Left ventricle myocardium inferior (tissue), 1 donor: ENCODE measurements around the gene BCORL1. TPM values are rescaled to one million over a fixed set of nuclear protein-coding genes. Genes with fewer than 3 reads are reported as not detected.

Source experiments
- DNase-seq: peaks from one replicate; pipeline ENCODE4 v3.0.0-alpha.2; 2020
- H3K27ac ChIP-seq: fragments of 200-600 bp; replicated peaks from 2 replicates; pipeline ENCODE4 v1.8.0; 2021
- H3K27me3 ChIP-seq: fragments of 200-600 bp; 2 replicates; pipeline ENCODE4 v1.8.0; 2021; ENCODE audit warnings: low read depth
- H3K36me3 ChIP-seq: fragments of 200-600 bp; 2 replicates; pipeline ENCODE4 v1.8.0; 2021
- H3K4me1 ChIP-seq: fragments of 200-600 bp; 2 replicates; pipeline ENCODE4 v1.8.0; 2021
- H3K4me3 ChIP-seq: fragments of 200-600 bp; 2 replicates; pipeline ENCODE4 v1.8.0; 2021; ENCODE audit warnings: mild to moderate bottlenecking, moderate library complexity
- H3K9me3 ChIP-seq: fragments of 200-600 bp; replicated peaks from 2 replicates; pipeline ENCODE4 v1.8.0; 2021
- intact Hi-C: fragments of 100-400 bp; cut with micrococcal nuclease; formaldehyde crosslinking; loops from one replicate; pipeline ENCODE4 v1.11.0; 2022
- total RNA-seq: library from RNA; stranded (reverse); fragmentation: NEBNext Ultra II Directional; extraction: Animal tissue kit (Norgen Biotek cat#: 25700); gene quantifications from one replicate; pipeline ENCODE4 v1.2.1, GENCODE V29; 2021
- TF ChIP-seq, protein P1 (sequence below): fragments of 200-600 bp; IDR thresholded peaks from 2 replicates; pipeline ENCODE4 v1.8.0; 2021; ENCODE audit warnings: antibody characterized with exemption, mild to moderate bottlenecking, borderline replicate concordance
- donor health status: DM: no; HTN: yes; CAD: no; lungs with severe emphysema.

Gene BCORL1
- total RNA-seq, 1 donor from 2014 or later, result 8.2 TPM

DNA sequence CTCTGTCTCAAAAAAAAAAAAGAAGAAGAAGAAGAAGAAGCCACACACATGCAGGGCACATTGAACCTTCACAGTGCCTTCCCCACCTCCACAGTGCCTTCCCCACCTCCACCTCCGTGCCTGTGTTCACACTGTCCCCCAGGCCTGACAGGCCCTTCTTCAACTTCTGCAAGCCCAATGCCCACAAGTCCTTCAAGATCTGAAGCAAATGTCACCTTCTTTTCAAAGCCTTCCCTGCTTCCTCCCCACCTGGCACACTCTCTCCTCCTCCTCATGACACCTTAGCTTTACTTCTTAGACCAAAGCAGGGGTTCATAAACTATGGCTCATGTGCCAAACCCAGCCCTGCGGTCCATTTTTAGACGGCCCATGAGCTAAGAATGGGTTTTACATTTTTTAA is 107.9 kb downstream of the BCORL1 start:
- no peak for DNase-seq
- TF ChIP-seq, protein P1, sequence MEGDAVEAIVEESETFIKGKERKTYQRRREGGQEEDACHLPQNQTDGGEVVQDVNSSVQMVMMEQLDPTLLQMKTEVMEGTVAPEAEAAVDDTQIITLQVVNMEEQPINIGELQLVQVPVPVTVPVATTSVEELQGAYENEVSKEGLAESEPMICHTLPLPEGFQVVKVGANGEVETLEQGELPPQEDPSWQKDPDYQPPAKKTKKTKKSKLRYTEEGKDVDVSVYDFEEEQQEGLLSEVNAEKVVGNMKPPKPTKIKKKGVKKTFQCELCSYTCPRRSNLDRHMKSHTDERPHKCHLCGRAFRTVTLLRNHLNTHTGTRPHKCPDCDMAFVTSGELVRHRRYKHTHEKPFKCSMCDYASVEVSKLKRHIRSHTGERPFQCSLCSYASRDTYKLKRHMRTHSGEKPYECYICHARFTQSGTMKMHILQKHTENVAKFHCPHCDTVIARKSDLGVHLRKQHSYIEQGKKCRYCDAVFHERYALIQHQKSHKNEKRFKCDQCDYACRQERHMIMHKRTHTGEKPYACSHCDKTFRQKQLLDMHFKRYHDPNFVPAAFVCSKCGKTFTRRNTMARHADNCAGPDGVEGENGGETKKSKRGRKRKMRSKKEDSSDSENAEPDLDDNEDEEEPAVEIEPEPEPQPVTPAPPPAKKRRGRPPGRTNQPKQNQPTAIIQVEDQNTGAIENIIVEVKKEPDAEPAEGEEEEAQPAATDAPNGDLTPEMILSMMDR, result no peak
- Histone ChIP-seq H3K27me3 (no peaks in the 10 kb centered on the region), H3K4me1 (peaks cover 14% of the 10 kb centered on the region), H3K36me3 (no peaks in the 10 kb centered on the region), H3K9me3 (no peaks in the 10 kb centered on the region), H3K4me3 (no peak overlapping the region), H3K27ac (no peak overlapping the region)
- intact Hi-C loops, result no loop called here

GRCh38 chrX:130091980-130092522 is 109.6 kb downstream of the BCORL1 start:
- Histone ChIP-seq H3K4me3 (no peak overlapping the region), H3K4me1 (peaks cover 13% of the 10 kb centered on the region), H3K36me3 (no peaks in the 10 kb centered on the region), H3K27me3 (no peaks in the 10 kb centered on the region), H3K27ac (no peak overlapping the region), H3K9me3 (no peaks in the 10 kb centered on the region)
- TF ChIP-seq, protein P1, result no peak
- peak; percentile 28 for DNase-seq
- intact Hi-C loops, result no loop called here

DNA sequence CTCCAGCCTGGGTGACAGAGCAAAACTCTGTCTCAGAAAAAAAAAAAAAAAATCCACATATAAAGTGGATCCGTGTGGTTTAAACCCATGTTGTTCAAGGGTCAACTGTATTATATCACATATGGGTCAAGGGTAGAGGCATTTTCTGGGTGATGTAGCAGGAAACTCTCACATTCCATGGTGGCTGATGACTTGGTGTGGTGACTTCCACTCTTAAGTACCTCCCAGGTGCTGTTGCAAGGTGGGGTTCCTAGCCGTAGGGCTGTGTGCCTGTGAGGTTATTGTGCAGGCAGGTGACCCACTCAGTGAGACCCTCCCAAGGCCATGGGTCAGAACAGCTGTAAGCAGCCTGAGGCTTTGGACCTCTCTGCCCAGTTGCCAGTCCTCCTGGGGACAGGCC is 110.8 kb downstream of the BCORL1 start:
- Histone ChIP-seq H3K4me3 (no peak overlapping the region), H3K27me3 (no peaks in the 10 kb centered on the region), H3K27ac (no peak overlapping the region), H3K36me3 (no peaks in the 10 kb centered on the region), H3K4me1 (peaks cover 23% of the 10 kb centered on the region), H3K9me3 (no peaks in the 10 kb centered on the region)
- DNase-seq, result no peak
- intact Hi-C loops, result no loop called here
- TF ChIP-seq, protein P1, result no peak

- DNase-seq, result no peak
- peaks cover 38% of the 10 kb centered on the region for H3K4me1 ChIP-seq
- intact Hi-C loops, result no loop called here
Measured at GRCh38 chrX:130094696-130095095, 112.3 kb downstream of the BCORL1 start.

DNA sequence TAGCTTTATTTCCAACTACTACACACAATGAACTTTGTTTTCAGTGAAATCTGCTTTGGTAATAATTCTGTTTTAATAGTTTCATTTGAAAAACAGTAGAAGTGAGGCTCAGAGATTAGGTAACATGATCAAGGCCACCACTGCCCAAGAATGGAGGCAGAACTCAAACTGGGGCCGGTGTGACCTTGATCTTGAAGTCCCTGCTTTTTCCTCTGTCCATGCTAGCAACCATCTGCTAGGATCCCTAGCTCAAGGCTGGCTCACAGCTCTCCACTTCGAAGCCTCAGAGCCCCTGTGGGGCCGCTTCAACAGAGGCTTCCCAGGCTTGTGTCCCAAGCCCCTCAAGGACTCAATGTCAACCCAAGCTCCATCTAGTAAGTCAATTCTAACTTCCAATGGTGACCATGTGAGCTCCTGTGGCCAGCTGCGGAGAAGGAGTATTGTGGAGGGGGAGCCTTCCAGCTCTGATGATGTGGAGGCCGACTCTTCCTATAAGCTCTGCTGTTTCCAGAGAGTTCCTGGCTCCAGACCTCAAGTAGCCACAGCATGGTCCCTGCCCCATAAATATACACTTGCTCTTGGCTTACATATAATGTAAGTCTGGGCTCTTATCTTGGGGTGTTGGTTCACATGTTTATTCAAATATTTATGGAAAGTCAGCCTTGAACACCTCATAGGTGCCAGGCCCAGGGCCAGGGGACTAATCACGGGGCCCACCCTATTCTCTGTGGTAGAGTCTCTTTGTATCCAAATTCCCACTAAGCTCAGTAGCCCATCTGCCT is 113.0 kb downstream of the BCORL1 start:
- no peaks in the 10 kb centered on the region for H3K27me3 ChIP-seq
- no peaks in the 10 kb centered on the region for H3K9me3 ChIP-seq
- H3K36me3 ChIP-seq, result no peaks in the 10 kb centered on the region
- no peak for DNase-seq
- H3K4me3 ChIP-seq, result no peak overlapping the region
- no peak overlapping the region for H3K27ac ChIP-seq
- H3K4me1 ChIP-seq, result peaks cover 41% of the 10 kb centered on the region
- TF ChIP-seq, protein P1, result no peak
- intact Hi-C loops, result no loop called here

More at GRCh38 chrX:130094696-130095095, 112.3 kb downstream of the BCORL1 start:
- no peak overlapping the region for H3K4me3 ChIP-seq
- H3K27me3 ChIP-seq, result no peaks in the 10 kb centered on the region
- no peaks in the 10 kb centered on the region for H3K36me3 ChIP-seq
- TF ChIP-seq, protein P1, result no peak
- no peaks in the 10 kb centered on the region for H3K9me3 ChIP-seq
- H3K27ac ChIP-seq, result no peak overlapping the region
